HepG2 (cell line): ENCODE results near the gene MICB. TPM values are rescaled to one million over a fixed set of nuclear protein-coding genes. Genes with fewer than 3 reads are reported as not detected.
"Not testable (repeated sequence)": the region's sequence is repeated elsewhere in the genome, so short reads cannot be mapped to it uniquely, and the experiment has no call there.

Experiments used
- ATAC-seq: fragments of 200-7000 bp; cut with Tn5 transposase; 3 replicates; pipeline ENCODE4 v1.9.1; 2020; ENCODE audit warnings: mild to moderate bottlenecking, moderate library complexity
- BruUV-seq: library from RNA; stranded (reverse); fragments of 400-500 nt; replicated peaks from 2 replicates; lab custom pipeline; 2021; lab: Mats Ljungman, UMichigan
- CTCF ChIA-PET: fragments of 300-600 bp; formaldehyde crosslinking; extraction: SDS; loops from one replicate; lab custom pipeline; 2021; ENCODE audit warnings: low total read pairs, inconsistent platforms, low intra/inter-chr PET ratio; lab: Yijun Ruan, JAX
- POLR2A ChIA-PET: fragments of 350-600 bp; sonication (Branson Sonifier 250); formaldehyde crosslinking; loops from one replicate; lab custom pipeline; 2020; ENCODE audit warnings: antibody characterized with exemption, inconsistent platforms; lab: Yijun Ruan, JAX
- DNase-seq: peaks from one replicate; pipeline ENCODE4 v3.0.0-alpha.2; 2015; ENCODE audit warnings: low spot score
- FAIRE-seq: peaks from 3 replicates; lab custom pipeline; 2011; peaks lifted over from hg19 to GRCh38; lab: Jason Lieb, UNC
- H2AFZ ChIP-seq: one replicate; pipeline ENCODE4 v1.6.1; 2011; ENCODE audit warnings: low read length, inconsistent platforms
- H3K27ac ChIP-seq: fragments of 300-600 bp; 3 replicates; pipeline ENCODE4 v1.8.0; 2011; ENCODE audit warnings: mixed run types, mild to moderate bottlenecking, mixed read lengths, low read length, inconsistent platforms; ENCODE audit not compliant: insufficient read depth; ENCODE audit errors: extremely low read length
- H3K27me3 ChIP-seq, 2 experiments: fragments of 200-600 bp in 1 of 2; 2 replicates in 1 of 2; 3 replicates in 1 of 2; pipeline versions ENCODE4 v1.6.0 to v1.8.0; 2011; ENCODE audit warnings: low read length in 2 of 2, mild to moderate bottlenecking in 2 of 2, moderate library complexity in 2 of 2, inconsistent platforms in 1 of 2; ENCODE audit not compliant: insufficient read depth in 2 of 2, control insufficient read depth in 1 of 2
- H3K36me3 ChIP-seq, 2 experiments: fragments of 200-600 bp in 1 of 2; replicated peaks in 1 of 2; 2 replicates in 1 of 2; 3 replicates in 1 of 2; pipeline versions ENCODE4 v1.5.1 to v1.8.0; 2011; ENCODE audit warnings: low read length in 2 of 2, inconsistent platforms in 1 of 2; ENCODE audit not compliant: insufficient read depth in 2 of 2, control insufficient read depth in 1 of 2
- H3K4me1 ChIP-seq: 2 replicates; pipeline ENCODE4 v1.5.1; 2012; ENCODE audit warnings: low read length, inconsistent platforms; ENCODE audit not compliant: insufficient read depth
- H3K4me2 ChIP-seq: 2 replicates; pipeline ENCODE4 v1.6.0; 2011; ENCODE audit warnings: low read depth, low read length, inconsistent platforms
- H3K4me3 ChIP-seq, 3 experiments: fragments of 200-600 bp in 1 of 3; sonication (generic), shearing (Covaris generic) in 1 of 3; replicated peaks in 1 of 3; 2 replicates each; pipeline ENCODE4 v1.5.1; 2011 to 2016; ENCODE audit warnings: low read length in 3 of 3, inconsistent platforms in 2 of 3, low read depth in 2 of 3, mild to moderate bottlenecking in 2 of 3, control low read depth in 1 of 3, mixed read lengths in 1 of 3; ENCODE audit not compliant: insufficient read depth in 1 of 3
- H3K79me2 ChIP-seq: one replicate; pipeline ENCODE4 v1.6.1; 2011; ENCODE audit warnings: low read length, inconsistent platforms; ENCODE audit not compliant: insufficient read depth
- H3K9ac ChIP-seq: 2 replicates; pipeline ENCODE4 v1.6.0; 2011; ENCODE audit warnings: mild to moderate bottlenecking, low read depth, low read length, inconsistent platforms; ENCODE audit not compliant: insufficient read depth
- H3K9me3 ChIP-seq: 2 replicates; pipeline ENCODE4 v1.5.1; 2012; ENCODE audit warnings: mild to moderate bottlenecking, low read length
- H4K20me1 ChIP-seq: 2 replicates; pipeline ENCODE4 v1.6.0; 2011; ENCODE audit warnings: inconsistent platforms, mild to moderate bottlenecking, low read length, moderate library complexity; ENCODE audit not compliant: insufficient read depth
- EP300 ChIP-seq, 3 experiments: sonication (generic) in 1 of 3; formaldehyde crosslinking in 1 of 3; IDR thresholded peaks; 2 replicates each; pipeline versions ENCODE4 v1.5.1 to v1.6.1; 2011 to 2020; ENCODE audit warnings: low read depth in 2 of 3, low read length in 2 of 3, borderline replicate concordance in 1 of 3, improper control_type of control experiment in 1 of 3, mild to moderate bottlenecking in 1 of 3, missing genetic modification reagents in 1 of 3, moderate library complexity in 1 of 3
- FOXA1 ChIP-seq, 2 experiments: fragments of 450-650 bp in 1 of 2; sonication (generic) in 1 of 2; formaldehyde crosslinking in 1 of 2; IDR thresholded peaks; 2 replicates each; pipeline versions ENCODE4 v1.4.0 to v1.6.1; 2016 to 2020; ENCODE audit warnings: missing genetic modification reagents in 1 of 2
- FOXA3 ChIP-seq: IDR thresholded peaks from 2 replicates; pipeline ENCODE4 v1.6.1; 2016; ENCODE audit warnings: missing genetic modification reagents, missing compliant biosample characterization
- HOXA5 ChIP-seq: sonication (generic); formaldehyde crosslinking; IDR thresholded peaks from 2 replicates; pipeline ENCODE4 v1.4.0; 2020; ENCODE audit warnings: missing genetic modification reagents
- RAD21 ChIP-seq: fragments of 450-650 bp; formaldehyde crosslinking; IDR thresholded peaks from 2 replicates; pipeline ENCODE4 v1.5.0; 2020; ENCODE audit warnings: mild to moderate bottlenecking
- SMC3 ChIP-seq: IDR thresholded peaks from 2 replicates; pipeline ENCODE4 v1.6.1; 2011; ENCODE audit warnings: low read length, improper control_type of control experiment
- SSRP1 ChIP-seq: IDR thresholded peaks from 2 replicates; pipeline ENCODE4 v1.6.1; 2016; ENCODE audit warnings: control low read depth
- STAG1 ChIP-seq: sonication (generic); formaldehyde crosslinking; IDR thresholded peaks from 2 replicates; pipeline ENCODE4 v1.4.0; 2020; ENCODE audit warnings: missing genetic modification reagents
- ZKSCAN8 ChIP-seq: IDR thresholded peaks from 2 replicates; pipeline ENCODE4 v1.6.1; 2016; ENCODE audit warnings: borderline replicate concordance, missing genetic modification reagents, missing compliant biosample characterization
- ZNF790 ChIP-seq: sonication (generic); formaldehyde crosslinking; IDR thresholded peaks from 2 replicates; pipeline ENCODE4 v1.8.0; 2022; ENCODE audit warnings: missing genetic modification reagents, mild to moderate bottlenecking, borderline replicate concordance
- WGBS: methylation state at CpG from one replicate; pipeline ENCODE4 v1.1.6; 2017; ENCODE audit warnings: low lambda C conversion rate; 5-methylcytosine and 5-hydroxymethylcytosine counted together
- in situ Hi-C: cut with HindIII; loops from 2 replicates; pipeline ENCODE4 v1.10.0; 2017; ENCODE audit warnings: low pct_unique_long_range_greater_than_20kb; ENCODE audit not compliant: extremely low pct_ligation_motif_present
- intact Hi-C: fragments of 100-400 bp; cut with micrococcal nuclease; formaldehyde crosslinking; loops from one replicate; pipeline ENCODE4 v1.10.0; 2022; ENCODE audit not compliant: unreplicated experiment
- polyA plus RNA-seq, 8 experiments: library from polyadenylated mRNA; depleted of rRNA in 3 of 8; stranded (reverse) in 7 of 8; unstranded in 1 of 8; fragments of >200 nt; fragmentation: Illumina TruSeq in 4 of 8; extraction: Trizol in 4 of 8; gene quantifications; 2 replicates each; pipeline versions ENCODE4 v1.2.1 to v1.2.3, GENCODE V29; 2011 to 2016; ENCODE audit warnings: low read depth in 4 of 8, missing spikeins in 1 of 8, mixed read lengths in 1 of 8; ENCODE audit not compliant: insufficient read depth in 1 of 8
- total RNA-seq, 5 experiments: library from RNA; depleted of rRNA; stranded (reverse); fragments of >200 nt; fragmentation: Illumina TruSeq; extraction: Trizol; gene quantifications; 2 replicates each; pipeline ENCODE4 v1.2.3, GENCODE V29; 2016; ENCODE audit warnings: low read depth in 1 of 5
- TF ChIP-seq, protein P1 (sequence below): sonication (generic); formaldehyde crosslinking; IDR thresholded peaks from 2 replicates; pipeline ENCODE4 v1.5.0; 2020; ENCODE audit warnings: mild to moderate bottlenecking, missing genetic modification reagents, moderate library complexity
- TF ChIP-seq, protein P2 (sequence below), 2 experiments: fragments of 450-650 bp in 1 of 2; sonication (generic) in 1 of 2; formaldehyde crosslinking; IDR thresholded peaks; 2 replicates each; pipeline versions ENCODE4 v1.5.0 to v1.8.0; 2020 to 2022; ENCODE audit warnings: mild to moderate bottlenecking in 1 of 2, missing genetic modification reagents in 1 of 2
- TF ChIP-seq, protein P3 (sequence below): sonication (generic); formaldehyde crosslinking; IDR thresholded peaks from 2 replicates; pipeline ENCODE4 v1.4.0; 2020; ENCODE audit warnings: missing genetic modification reagents

The MICB gene
- total and polyA plus RNA-seq, 2 of the 13 experiments (the other 11 are each of a cell fraction or from before 2014, with no cell fraction given), result 12.5 to 12.8 TPM

DNA sequence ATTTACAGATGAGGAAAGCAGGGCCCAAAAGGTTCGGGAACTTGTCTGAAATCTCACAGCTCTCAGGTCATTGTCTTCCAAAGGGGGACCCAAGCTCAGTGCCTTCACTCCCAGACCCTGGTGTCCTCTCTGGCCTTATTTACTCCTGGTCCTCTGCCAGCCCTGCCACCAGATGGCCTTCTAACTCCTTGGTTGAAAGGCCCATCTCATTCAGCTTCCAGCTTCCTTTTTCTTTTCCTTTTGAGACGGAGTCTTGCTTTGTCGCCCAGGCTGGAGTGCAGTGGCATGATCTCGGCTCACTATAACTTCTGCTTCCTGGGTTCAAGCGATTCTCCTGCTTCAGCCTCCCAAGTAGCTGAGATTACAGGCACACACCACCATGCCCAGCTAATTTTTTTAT lies 53.4 kb downstream of the MICB start:
- not testable (repeated sequence) for H3K27me3 ChIP-seq; BruUV-seq; H2AFZ ChIP-seq; H3K4me2 ChIP-seq; H3K4me3 ChIP-seq; DNase-seq; FAIRE-seq; TF ChIP-seq FOXA1 (IDR thresholded peaks at IDR 0.05)
- intact Hi-C loops, result loop anchor here (1.0 kb wide), 1 partner anchor 46 kb away; no protein-coding TSS in a partner anchor
- POLR2A ChIA-PET, result interaction anchor here (1.2 kb wide), 1 partner anchor 100 kb away, joined by 3 read pairs; no protein-coding TSS in a partner anchor
- H3K36me3 ChIP-seq, result peaks cover 6 to 26% of the 10 kb centered on the region in 2 experiments
- TF ChIP-seq, protein P1, sequence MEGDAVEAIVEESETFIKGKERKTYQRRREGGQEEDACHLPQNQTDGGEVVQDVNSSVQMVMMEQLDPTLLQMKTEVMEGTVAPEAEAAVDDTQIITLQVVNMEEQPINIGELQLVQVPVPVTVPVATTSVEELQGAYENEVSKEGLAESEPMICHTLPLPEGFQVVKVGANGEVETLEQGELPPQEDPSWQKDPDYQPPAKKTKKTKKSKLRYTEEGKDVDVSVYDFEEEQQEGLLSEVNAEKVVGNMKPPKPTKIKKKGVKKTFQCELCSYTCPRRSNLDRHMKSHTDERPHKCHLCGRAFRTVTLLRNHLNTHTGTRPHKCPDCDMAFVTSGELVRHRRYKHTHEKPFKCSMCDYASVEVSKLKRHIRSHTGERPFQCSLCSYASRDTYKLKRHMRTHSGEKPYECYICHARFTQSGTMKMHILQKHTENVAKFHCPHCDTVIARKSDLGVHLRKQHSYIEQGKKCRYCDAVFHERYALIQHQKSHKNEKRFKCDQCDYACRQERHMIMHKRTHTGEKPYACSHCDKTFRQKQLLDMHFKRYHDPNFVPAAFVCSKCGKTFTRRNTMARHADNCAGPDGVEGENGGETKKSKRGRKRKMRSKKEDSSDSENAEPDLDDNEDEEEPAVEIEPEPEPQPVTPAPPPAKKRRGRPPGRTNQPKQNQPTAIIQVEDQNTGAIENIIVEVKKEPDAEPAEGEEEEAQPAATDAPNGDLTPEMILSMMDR (CRISPR knock-in tag), result peak; percentile 73
- TF ChIP-seq FOXA3 (CRISPR knock-in tag) (peak; percentile 31; the same call in 1 of the 2 replicates), SMC3 (peak; percentile 65), STAG1 (peak; percentile 73), RAD21 (CRISPR knock-in tag) (0 out of 2 replicates have a peak, but pooled peaks have one; percentile 36), FOXA1 (CRISPR knock-in tag; IDR thresholded peaks at IDR 0.05) (peak; percentile 73)
- TF ChIP-seq, all 625 proteins: peak for 6; not testable (repeated sequence) for 619
- H3K79me2 ChIP-seq, ATAC-seq, H4K20me1 ChIP-seq, in situ Hi-C loops, H3K9me3 ChIP-seq, H3K27ac ChIP-seq, H3K9ac ChIP-seq: not testable (repeated sequence)
- H3K4me1 ChIP-seq, result peaks cover 22% of the 10 kb centered on the region
- CTCF ChIA-PET, result interaction anchor here (0.9 to 1.3 kb wide), 3 partner anchors 30 to 47 kb away, joined by 4 to 9 read pairs (median 5); no protein-coding TSS in a partner anchor
- WGBS, result 96% methylated on average over 5 of the region's 5 CpGs

DNA sequence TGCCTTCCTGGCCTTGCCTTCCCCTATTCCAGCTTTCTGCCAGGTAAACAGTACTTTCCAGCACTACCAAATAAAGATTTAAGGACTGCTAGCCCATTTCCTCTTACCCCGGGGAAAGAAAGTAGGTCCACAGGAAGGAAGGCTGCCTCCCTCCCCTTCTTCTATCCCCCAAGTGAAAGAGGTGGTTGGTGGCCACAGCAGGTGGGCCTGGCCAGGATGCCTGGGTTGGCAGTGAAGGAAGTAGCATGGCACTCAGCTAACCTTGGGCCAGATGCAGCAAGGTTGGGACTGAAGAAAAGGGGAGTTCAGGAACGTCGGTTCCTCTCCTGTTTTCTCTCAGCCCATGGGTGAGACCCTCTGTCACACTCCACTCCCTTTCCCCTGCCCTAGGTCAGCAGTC lies 58.4 kb downstream of the MICB start:
- intact Hi-C loops (no loop called here), in situ Hi-C loops (no loop called here)
- DNase-seq (no peak), ATAC-seq (no peak), FAIRE-seq (no peak)
- Histone ChIP-seq H2AFZ (no peak overlapping the region), H3K36me3 (peaks cover 22 to 52% of the 10 kb centered on the region in 2 experiments; a peak in 4 of 5 replicates), H3K9ac (no peak overlapping the region), H3K9me3 (no peaks in the 10 kb centered on the region), H4K20me1 (no peaks in the 10 kb centered on the region), H3K79me2 (no peaks in the 10 kb centered on the region), H3K27me3 (no peaks in the 10 kb centered on the region), H3K27ac (no peak overlapping the region), H3K4me2 (no peak overlapping the region), H3K4me3 (no peak overlapping the region), H3K4me1 (no peaks in the 10 kb centered on the region)
- WGBS, result 92% methylated on average over 3 of the region's 3 CpGs
- no TSS peak for BruUV-seq
- ChIA-PET POLR2A (no interaction called here), CTCF (no interaction called here)
- TF ChIP-seq, protein P2, sequence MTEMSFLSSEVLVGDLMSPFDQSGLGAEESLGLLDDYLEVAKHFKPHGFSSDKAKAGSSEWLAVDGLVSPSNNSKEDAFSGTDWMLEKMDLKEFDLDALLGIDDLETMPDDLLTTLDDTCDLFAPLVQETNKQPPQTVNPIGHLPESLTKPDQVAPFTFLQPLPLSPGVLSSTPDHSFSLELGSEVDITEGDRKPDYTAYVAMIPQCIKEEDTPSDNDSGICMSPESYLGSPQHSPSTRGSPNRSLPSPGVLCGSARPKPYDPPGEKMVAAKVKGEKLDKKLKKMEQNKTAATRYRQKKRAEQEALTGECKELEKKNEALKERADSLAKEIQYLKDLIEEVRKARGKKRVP (CRISPR knock-in tag; IDR thresholded peaks at IDR 0.05), result no peak
- TF ChIP-seq ZKSCAN8 (CRISPR knock-in tag) (no peak), EP300 (IDR thresholded peaks at IDR 0.05; ENCODE audit: low read depth in 2 of 2, low read length in 2 of 2) (no peak), EP300 (CRISPR knock-in tag; IDR thresholded peaks at IDR 0.05; ENCODE audit: borderline replicate concordance) (no peak), HOXA5 (CRISPR knock-in tag) (no peak), ZNF790 (no peak), SSRP1 (CRISPR knock-in tag) (no peak)
- TF ChIP-seq, protein P3, sequence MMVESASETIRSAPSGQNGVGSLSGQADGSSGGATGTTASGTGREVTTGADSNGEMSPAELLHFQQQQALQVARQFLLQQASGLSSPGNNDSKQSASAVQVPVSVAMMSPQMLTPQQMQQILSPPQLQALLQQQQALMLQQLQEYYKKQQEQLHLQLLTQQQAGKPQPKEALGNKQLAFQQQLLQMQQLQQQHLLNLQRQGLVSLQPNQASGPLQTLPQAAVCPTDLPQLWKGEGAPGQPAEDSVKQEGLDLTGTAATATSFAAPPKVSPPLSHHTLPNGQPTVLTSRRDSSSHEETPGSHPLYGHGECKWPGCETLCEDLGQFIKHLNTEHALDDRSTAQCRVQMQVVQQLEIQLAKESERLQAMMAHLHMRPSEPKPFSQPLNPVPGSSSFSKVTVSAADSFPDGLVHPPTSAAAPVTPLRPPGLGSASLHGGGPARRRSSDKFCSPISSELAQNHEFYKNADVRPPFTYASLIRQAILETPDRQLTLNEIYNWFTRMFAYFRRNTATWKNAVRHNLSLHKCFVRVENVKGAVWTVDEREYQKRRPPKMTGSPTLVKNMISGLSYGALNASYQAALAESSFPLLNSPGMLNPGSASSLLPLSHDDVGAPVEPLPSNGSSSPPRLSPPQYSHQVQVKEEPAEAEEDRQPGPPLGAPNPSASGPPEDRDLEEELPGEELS, result no peak
